Type B pancreatic cell (in vitro differentiated cells): ENCODE measurements around the gene RFK. TPM values are rescaled to one million over a fixed set of nuclear protein-coding genes. Genes with fewer than 3 reads are reported as not detected.
A peak's percentile ranks its signal among the peaks of the same experiment; 100 is the strongest.
"Not testable (repeated sequence)": the region's sequence is repeated elsewhere in the genome, so short reads cannot be mapped to it uniquely, and the experiment has no call there.

ENCODE experiments used
- DNase-seq: peaks from one replicate; pipeline ENCODE4 v3.0.0; 2021; ENCODE audit warnings: mixed read lengths; ENCODE audit not compliant: unreplicated experiment; ENCODE audit errors: extremely low spot score
- H3K27ac Mint-ChIP-seq: 2 replicates; pipeline ENCODE4 v1.8.0; 2021; ENCODE audit warnings: mild to moderate bottlenecking, mixed read lengths
- H3K27me3 Mint-ChIP-seq: 2 replicates; pipeline ENCODE4 v1.8.0; 2021; ENCODE audit warnings: mixed read lengths
- H3K36me3 Mint-ChIP-seq: 2 replicates; pipeline ENCODE4 v1.8.0; 2021; ENCODE audit warnings: mixed read lengths
- H3K4me1 Mint-ChIP-seq: one replicate; pipeline ENCODE4 v1.8.0; 2021; ENCODE audit warnings: mixed read lengths; ENCODE audit not compliant: unreplicated experiment
- H3K4me3 Mint-ChIP-seq: 2 replicates; pipeline ENCODE4 v1.8.0; 2021; ENCODE audit warnings: mild to moderate bottlenecking, mixed read lengths
- H3K9me3 Mint-ChIP-seq: 2 replicates; pipeline ENCODE4 v1.8.0; 2021; ENCODE audit warnings: mixed read lengths
- total RNA-seq: library from RNA; stranded (reverse); gene quantifications from 2 replicates; pipeline ENCODE4 v1.2.1, GENCODE V29; 2021; ENCODE audit warnings: low replicate concordance
- TF ChIP-seq, protein P1 (sequence below): fragments of 200-600 bp; sonication (generic); conservative IDR thresholded peaks from 2 replicates; pipeline ENCODE4 v1.5.0; 2021; ENCODE audit warnings: antibody characterized with exemption, mild to moderate bottlenecking

Gene RFK
- total RNA-seq, 1 donor from 2014 or later, result 19.8 TPM

DNA sequence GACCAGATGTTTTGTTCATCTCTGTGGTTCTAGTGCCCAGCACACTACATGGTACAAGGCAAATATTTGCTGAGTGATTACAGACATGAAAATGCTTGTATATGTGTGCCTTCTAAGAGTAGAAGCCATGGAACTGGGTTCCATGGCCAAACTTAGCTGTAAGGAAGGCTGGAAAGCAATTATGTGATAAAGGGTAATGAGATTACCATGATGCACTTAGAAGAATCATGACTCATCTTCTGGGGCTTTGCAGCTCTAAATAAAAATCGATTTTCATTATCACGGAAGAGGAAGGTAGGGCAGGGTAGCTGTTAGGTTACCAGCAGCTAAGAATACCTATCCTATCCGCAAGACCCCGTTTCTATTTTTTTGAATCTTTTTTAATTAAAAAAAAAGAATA is 28.0 kb downstream of the RFK start:
- Mint-ChIP-seq H3K27ac (no peak overlapping the region), H3K4me3 (no peak overlapping the region), H3K4me1 (peaks cover 12% of the 10 kb centered on the region), H3K36me3 (no peaks in the 10 kb centered on the region), H3K9me3 (no peaks in the 10 kb centered on the region), H3K27me3 (no peaks in the 10 kb centered on the region)
- TF ChIP-seq, protein P1, sequence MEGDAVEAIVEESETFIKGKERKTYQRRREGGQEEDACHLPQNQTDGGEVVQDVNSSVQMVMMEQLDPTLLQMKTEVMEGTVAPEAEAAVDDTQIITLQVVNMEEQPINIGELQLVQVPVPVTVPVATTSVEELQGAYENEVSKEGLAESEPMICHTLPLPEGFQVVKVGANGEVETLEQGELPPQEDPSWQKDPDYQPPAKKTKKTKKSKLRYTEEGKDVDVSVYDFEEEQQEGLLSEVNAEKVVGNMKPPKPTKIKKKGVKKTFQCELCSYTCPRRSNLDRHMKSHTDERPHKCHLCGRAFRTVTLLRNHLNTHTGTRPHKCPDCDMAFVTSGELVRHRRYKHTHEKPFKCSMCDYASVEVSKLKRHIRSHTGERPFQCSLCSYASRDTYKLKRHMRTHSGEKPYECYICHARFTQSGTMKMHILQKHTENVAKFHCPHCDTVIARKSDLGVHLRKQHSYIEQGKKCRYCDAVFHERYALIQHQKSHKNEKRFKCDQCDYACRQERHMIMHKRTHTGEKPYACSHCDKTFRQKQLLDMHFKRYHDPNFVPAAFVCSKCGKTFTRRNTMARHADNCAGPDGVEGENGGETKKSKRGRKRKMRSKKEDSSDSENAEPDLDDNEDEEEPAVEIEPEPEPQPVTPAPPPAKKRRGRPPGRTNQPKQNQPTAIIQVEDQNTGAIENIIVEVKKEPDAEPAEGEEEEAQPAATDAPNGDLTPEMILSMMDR, result no peak
- no peak for DNase-seq

GRCh38 chr9:76365028-76365427 is 29.2 kb downstream of the RFK start:
- TF ChIP-seq, protein P1, result no peak
- no peak for DNase-seq
- H3K27ac Mint-ChIP-seq, result no peak overlapping the region
- H3K4me3 Mint-ChIP-seq, result no peak overlapping the region
- H3K36me3 Mint-ChIP-seq, result no peaks in the 10 kb centered on the region
- H3K4me1 Mint-ChIP-seq, result peaks cover 6% of the 10 kb centered on the region
- H3K27me3 Mint-ChIP-seq, result no peaks in the 10 kb centered on the region
- no peaks in the 10 kb centered on the region for H3K9me3 Mint-ChIP-seq

- H3K4me3 Mint-ChIP-seq, result no peak overlapping the region
- no peaks in the 10 kb centered on the region for H3K36me3 Mint-ChIP-seq
- H3K9me3 Mint-ChIP-seq, result no peaks in the 10 kb centered on the region
- no peaks in the 10 kb centered on the region for H3K27me3 Mint-ChIP-seq
- H3K27ac Mint-ChIP-seq, result peak overlapping the region; percentile 15
- no peak for DNase-seq
- H3K4me1 Mint-ChIP-seq, result no peaks in the 10 kb centered on the region
- TF ChIP-seq, protein P1, result no peak
These were observed 31.2 kb downstream of the RFK start for GRCh38 chr9:76363032-76363395.

GRCh38 chr9:76362332-76363031 is 31.7 kb downstream of the RFK start:
- not testable (repeated sequence) for H3K36me3 Mint-ChIP-seq, DNase-seq, H3K27me3 Mint-ChIP-seq, H3K9me3 Mint-ChIP-seq, H3K4me3 Mint-ChIP-seq, H3K4me1 Mint-ChIP-seq
- H3K27ac Mint-ChIP-seq, result peak overlapping the region; percentile 15

GRCh38 chr9:76359766-76360165 is 34.5 kb downstream of the RFK start:
- H3K4me1 Mint-ChIP-seq, result peaks cover 10% of the 10 kb centered on the region
- TF ChIP-seq, protein P1, result no peak
- H3K27ac Mint-ChIP-seq, result no peak overlapping the region
- H3K4me3 Mint-ChIP-seq, result no peak overlapping the region
- H3K27me3 Mint-ChIP-seq, result no peaks in the 10 kb centered on the region
- no peak for DNase-seq
- no peaks in the 10 kb centered on the region for H3K36me3 Mint-ChIP-seq
- H3K9me3 Mint-ChIP-seq, result peaks cover 3% of the 10 kb centered on the region

GRCh38 chr9:76359365-76359764 is 34.9 kb downstream of the RFK start:
- peaks cover 3% of the 10 kb centered on the region for H3K9me3 Mint-ChIP-seq
- no peak for DNase-seq
- H3K27ac Mint-ChIP-seq, result no peak overlapping the region
- no peak overlapping the region for H3K4me3 Mint-ChIP-seq
- TF ChIP-seq, protein P1, result no peak
- H3K36me3 Mint-ChIP-seq, result no peaks in the 10 kb centered on the region
- peaks cover 10% of the 10 kb centered on the region for H3K4me1 Mint-ChIP-seq
- H3K27me3 Mint-ChIP-seq, result no peaks in the 10 kb centered on the region
